ENCODE data around the gene CAMK2B. TPM values are rescaled to one million over a fixed set of nuclear protein-coding genes. Genes with fewer than 3 reads are reported as not detected.

CAMK2B gene
- polyA plus RNA-seq, 4 donors, result 2.1 to 2.9 (median 2.3) TPM

- no peak for DNase-seq (ENCODE audit: low read depth in 4 of 4, low spot score in 3 of 4)
Observed at GRCh38 chr7:44310221-44310848, 15.1 kb downstream of the CAMK2B start.

GRCh38 chr7:44309271-44310091, 15.9 kb downstream of the CAMK2B start:
- DNase-seq (ENCODE audit: low read depth in 4 of 4, low spot score in 3 of 4), result peak in 2 of 4 donors; percentile 53 to 60

- no peak for DNase-seq (ENCODE audit: low read depth in 4 of 4, low spot score in 3 of 4)
Observed at GRCh38 chr7:44308596-44309270, 16.7 kb downstream of the CAMK2B start.

- no peak for DNase-seq (ENCODE audit: low read depth in 4 of 4, low spot score in 3 of 4)
Observed at GRCh38 chr7:44307905-44308595, 17.3 kb downstream of the CAMK2B start.

- peak in 2 of 4 donors; percentile 60 to 61 for DNase-seq (ENCODE audit: low read depth in 4 of 4, low spot score in 3 of 4)
Observed at GRCh38 chr7:44307301-44307900, 18.0 kb downstream of the CAMK2B start.

GRCh38 chr7:44306606-44307005, 18.8 kb downstream of the CAMK2B start:
- DNase-seq (ENCODE audit: low read depth in 4 of 4, low spot score in 3 of 4), result no peak

GRCh38 chr7:44305564-44306507, 19.6 kb downstream of the CAMK2B start:
- no peak for DNase-seq (ENCODE audit: low read depth in 4 of 4, low spot score in 3 of 4)

- no peak for DNase-seq (ENCODE audit: low read depth in 4 of 4, low spot score in 3 of 4)
Observed at GRCh38 chr7:44294325-44295069, 30.9 kb downstream of the CAMK2B start.

GRCh38 chr7:44293561-44294324, 31.7 kb downstream of the CAMK2B start:
- DNase-seq (ENCODE audit: low read depth in 4 of 4, low spot score in 3 of 4), result no peak

- no peak for DNase-seq (ENCODE audit: low read depth in 4 of 4, low spot score in 3 of 4)
Observed at GRCh38 chr7:44292876-44293560, 32.4 kb downstream of the CAMK2B start.

GRCh38 chr7:44292420-44292817, 33.0 kb downstream of the CAMK2B start:
- no peak for DNase-seq (ENCODE audit: low read depth in 4 of 4, low spot score in 3 of 4)

- DNase-seq (ENCODE audit: low read depth in 4 of 4, low spot score in 3 of 4), result no peak
Observed at GRCh38 chr7:44291733-44292419, 33.5 kb downstream of the CAMK2B start.

GRCh38 chr7:44291066-44291732, 34.2 kb downstream of the CAMK2B start:
- DNase-seq (ENCODE audit: low read depth in 4 of 4, low spot score in 3 of 4), result peak in 3 of 4 donors; percentile 38 to 65 (median 64)

- no peak for DNase-seq (ENCODE audit: low read depth in 4 of 4, low spot score in 3 of 4)
Observed at GRCh38 chr7:44290252-44290620, 35.2 kb downstream of the CAMK2B start.

GRCh38 chr7:44289341-44290251, 35.8 kb downstream of the CAMK2B start:
- DNase-seq (ENCODE audit: low read depth in 4 of 4, low spot score in 3 of 4), result no peak

All from right renal pelvis (tissue), 4 donors.